Measurements from ENCODE around the gene TMEM238L.

Gene TMEM238L

DNA sequence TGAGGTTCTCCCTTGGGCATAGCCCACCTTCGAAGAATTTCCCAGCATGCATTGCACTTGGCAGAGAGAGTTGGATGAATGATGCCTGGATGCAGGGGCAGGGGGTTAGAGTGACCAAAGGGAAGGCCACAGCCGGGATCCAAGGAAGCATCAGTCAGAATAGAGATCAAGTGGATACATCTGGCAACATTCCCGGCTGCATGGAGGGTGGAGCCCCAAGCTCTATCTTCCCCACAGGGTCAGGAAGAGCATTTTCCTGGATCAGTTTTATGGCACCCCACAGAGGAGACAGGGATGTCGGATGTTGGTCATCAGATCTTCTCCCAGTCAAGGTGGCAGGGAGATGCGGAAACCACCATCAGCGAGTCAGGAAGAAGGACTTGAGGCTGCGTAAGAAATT is 21.0 kb upstream of the TMEM238L start:
- peaks cover 4% of the 10 kb centered on the region for H3K9me3 Mint-ChIP-seq
- no peaks in the 10 kb centered on the region for H3K36me3 Mint-ChIP-seq (ENCODE audit: low read depth)
- H3K4me3 Mint-ChIP-seq: no peak overlapping the region
- no peak for DNase-seq
- TF ChIP-seq, protein P1, sequence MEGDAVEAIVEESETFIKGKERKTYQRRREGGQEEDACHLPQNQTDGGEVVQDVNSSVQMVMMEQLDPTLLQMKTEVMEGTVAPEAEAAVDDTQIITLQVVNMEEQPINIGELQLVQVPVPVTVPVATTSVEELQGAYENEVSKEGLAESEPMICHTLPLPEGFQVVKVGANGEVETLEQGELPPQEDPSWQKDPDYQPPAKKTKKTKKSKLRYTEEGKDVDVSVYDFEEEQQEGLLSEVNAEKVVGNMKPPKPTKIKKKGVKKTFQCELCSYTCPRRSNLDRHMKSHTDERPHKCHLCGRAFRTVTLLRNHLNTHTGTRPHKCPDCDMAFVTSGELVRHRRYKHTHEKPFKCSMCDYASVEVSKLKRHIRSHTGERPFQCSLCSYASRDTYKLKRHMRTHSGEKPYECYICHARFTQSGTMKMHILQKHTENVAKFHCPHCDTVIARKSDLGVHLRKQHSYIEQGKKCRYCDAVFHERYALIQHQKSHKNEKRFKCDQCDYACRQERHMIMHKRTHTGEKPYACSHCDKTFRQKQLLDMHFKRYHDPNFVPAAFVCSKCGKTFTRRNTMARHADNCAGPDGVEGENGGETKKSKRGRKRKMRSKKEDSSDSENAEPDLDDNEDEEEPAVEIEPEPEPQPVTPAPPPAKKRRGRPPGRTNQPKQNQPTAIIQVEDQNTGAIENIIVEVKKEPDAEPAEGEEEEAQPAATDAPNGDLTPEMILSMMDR (IDR thresholded peaks at IDR 0.05): no peak
- peaks cover 31% of the 10 kb centered on the region for H3K27me3 Mint-ChIP-seq (ENCODE audit: low read depth, poor library complexity)
- H3K4me1 Mint-ChIP-seq: peaks cover 15% of the 10 kb centered on the region
- H3K27ac Mint-ChIP-seq: no peak overlapping the region

DNA sequence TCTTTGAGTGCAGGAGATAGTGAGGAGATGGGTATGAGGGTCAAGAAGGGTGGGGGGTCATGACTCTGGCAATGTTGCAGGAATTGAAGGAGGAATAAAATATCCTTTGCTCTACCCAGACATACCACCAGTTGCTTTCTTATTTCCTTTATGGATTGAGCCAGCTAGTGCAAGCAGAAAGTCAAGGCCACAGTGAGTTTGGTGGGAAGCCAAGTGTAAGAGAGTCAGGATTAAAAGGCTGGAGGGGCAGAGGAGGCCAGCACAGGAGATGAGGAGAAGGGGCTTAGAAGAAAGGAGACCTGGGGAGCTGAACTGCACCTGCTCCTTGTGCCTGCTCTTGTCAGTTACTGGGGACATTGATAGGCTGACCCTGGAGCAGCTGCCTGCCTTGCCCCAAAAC is 17.9 kb upstream of the TMEM238L start:
- TF ChIP-seq, protein P1 (IDR thresholded peaks at IDR 0.05): no peak
- Mint-ChIP-seq H3K9me3 (peaks cover 4% of the 10 kb centered on the region), H3K4me3 (no peak overlapping the region), H3K27ac (no peak overlapping the region), H3K4me1 (peaks cover 7% of the 10 kb centered on the region), H3K36me3 (ENCODE audit: low read depth) (no peaks in the 10 kb centered on the region), H3K27me3 (ENCODE audit: low read depth, poor library complexity) (peaks cover 32% of the 10 kb centered on the region)
- no peak for DNase-seq

DNA sequence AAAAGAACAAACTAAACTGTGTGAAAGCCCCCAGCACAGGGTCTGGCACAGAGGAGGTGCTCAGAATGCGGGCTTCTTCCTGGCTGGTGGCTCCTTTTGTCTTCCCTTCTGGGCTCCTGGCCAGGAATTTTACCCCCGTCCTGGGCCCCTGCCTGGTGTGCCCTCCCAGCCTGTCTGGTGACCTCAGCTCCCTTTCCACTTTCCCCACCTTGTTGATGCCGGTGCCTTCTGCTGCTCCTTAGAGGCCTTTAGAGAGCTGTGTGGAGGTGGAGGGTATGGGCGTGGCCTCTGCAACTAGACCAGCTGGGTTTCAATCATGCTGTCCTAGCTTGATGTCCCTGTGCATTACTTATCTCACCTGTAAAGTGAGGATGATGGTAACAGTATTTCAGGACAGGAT is 17.2 kb upstream of the TMEM238L start:
- H3K4me3 Mint-ChIP-seq: no peak overlapping the region
- H3K9me3 Mint-ChIP-seq: peaks cover 4% of the 10 kb centered on the region
- H3K4me1 Mint-ChIP-seq: peaks cover 7% of the 10 kb centered on the region
- H3K27ac Mint-ChIP-seq: no peak overlapping the region
- no peak for DNase-seq
- H3K36me3 Mint-ChIP-seq (ENCODE audit: low read depth): no peaks in the 10 kb centered on the region
- TF ChIP-seq, protein P1 (IDR thresholded peaks at IDR 0.05): no peak
- H3K27me3 Mint-ChIP-seq (ENCODE audit: low read depth, poor library complexity): peaks cover 32% of the 10 kb centered on the region

DNA sequence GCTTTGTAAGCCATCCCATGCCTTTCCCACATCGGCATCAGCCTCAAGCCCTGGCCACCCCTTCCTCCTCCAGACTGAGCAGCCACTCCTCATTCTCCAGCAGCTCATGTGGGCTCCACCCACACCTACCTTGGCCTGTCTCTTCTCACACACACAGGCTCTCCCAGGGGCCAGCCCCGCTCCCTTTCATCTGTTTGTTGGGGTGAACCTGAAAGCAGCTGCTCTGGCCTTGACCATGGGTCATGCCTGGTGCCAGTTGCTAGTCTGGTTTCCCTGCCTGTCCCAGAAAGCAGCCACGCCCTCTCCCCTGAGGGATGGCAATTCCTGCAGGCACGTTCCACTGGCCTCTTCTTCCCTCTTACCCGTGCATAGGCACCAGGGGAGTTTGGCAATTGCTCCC is 11.4 kb upstream of the TMEM238L start:
- no peak for DNase-seq
- H3K27me3 Mint-ChIP-seq (ENCODE audit: low read depth, poor library complexity): peaks cover 22% of the 10 kb centered on the region
- no peak overlapping the region for H3K27ac Mint-ChIP-seq
- no peaks in the 10 kb centered on the region for H3K9me3 Mint-ChIP-seq
- no peaks in the 10 kb centered on the region for H3K4me1 Mint-ChIP-seq
- no peaks in the 10 kb centered on the region for H3K36me3 Mint-ChIP-seq (ENCODE audit: low read depth)
- H3K4me3 Mint-ChIP-seq: no peak overlapping the region
- TF ChIP-seq, protein P1 (IDR thresholded peaks at IDR 0.05): no peak

DNA sequence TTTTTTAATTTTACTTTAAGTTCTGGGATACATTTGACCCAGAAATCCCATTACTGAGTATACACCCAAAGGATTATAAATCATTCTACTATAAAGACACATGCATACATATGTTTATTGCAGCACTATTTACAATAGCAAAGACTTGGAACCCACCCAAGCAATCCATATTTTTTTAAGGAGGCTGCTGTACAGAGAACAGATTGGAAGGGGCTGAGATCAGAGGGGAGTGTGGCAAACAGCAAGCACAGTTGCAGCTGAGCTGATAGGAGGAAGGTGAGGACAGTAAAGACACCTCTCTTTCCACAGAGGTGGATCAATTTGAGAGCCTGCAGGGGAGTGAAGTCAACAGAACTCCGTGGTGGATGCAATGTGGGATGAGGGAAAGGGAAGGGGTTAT is 10.2 kb upstream of the TMEM238L start:
- no peaks in the 10 kb centered on the region for H3K4me1 Mint-ChIP-seq
- no peaks in the 10 kb centered on the region for H3K9me3 Mint-ChIP-seq

DNA sequence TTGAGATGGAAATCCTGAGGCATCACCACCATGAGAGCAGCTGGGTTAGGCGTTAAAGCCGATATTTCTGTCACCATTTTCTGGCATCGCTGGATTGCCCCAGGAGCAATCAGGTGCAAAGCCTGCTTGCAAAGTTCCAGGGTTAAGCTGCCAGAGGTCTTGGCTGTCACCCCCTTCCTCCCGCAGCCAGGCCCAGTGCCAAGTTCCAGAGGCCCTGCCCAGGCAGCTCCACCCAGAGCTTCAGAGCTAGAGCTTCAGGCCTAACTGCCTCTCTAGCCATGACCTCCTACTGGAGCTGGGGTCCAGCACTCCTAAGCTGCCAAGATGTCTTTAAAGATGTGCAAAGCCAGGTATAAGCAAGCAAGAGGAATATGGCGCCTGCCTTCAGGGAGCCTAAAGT is 8.8 kb upstream of the TMEM238L start:
- Mint-ChIP-seq H3K27ac (no peak overlapping the region), H3K9me3 (no peaks in the 10 kb centered on the region), H3K36me3 (ENCODE audit: low read depth) (no peaks in the 10 kb centered on the region), H3K27me3 (ENCODE audit: low read depth, poor library complexity) (peaks cover 19% of the 10 kb centered on the region), H3K4me3 (no peak overlapping the region), H3K4me1 (peaks cover 5% of the 10 kb centered on the region)
- TF ChIP-seq, protein P1 (IDR thresholded peaks at IDR 0.05): no peak
- no peak for DNase-seq

More for the DNA sequence above, 10.2 kb upstream of the TMEM238L start:
- DNase-seq: no peak
- no peak overlapping the region for H3K27ac Mint-ChIP-seq
- no peak overlapping the region for H3K4me3 Mint-ChIP-seq
- TF ChIP-seq, protein P1 (IDR thresholded peaks at IDR 0.05): no peak
- H3K27me3 Mint-ChIP-seq (ENCODE audit: low read depth, poor library complexity): peaks cover 16% of the 10 kb centered on the region
- no peaks in the 10 kb centered on the region for H3K36me3 Mint-ChIP-seq (ENCODE audit: low read depth)

All from nephron progenitor cell (in vitro differentiated cells).